HCT116 (cell line): ENCODE data around the gene ESRRG. TPM values are rescaled to one million over a fixed set of nuclear protein-coding genes. Genes with fewer than 3 reads are reported as not detected.

Experiments used
- ATAC-seq: fragments of 200-7000 bp; cut with Tn5 transposase; 2 replicates; pipeline ENCODE4 v1.9.1; 2020; ENCODE audit warnings: mild to moderate bottlenecking, moderate library complexity
- BruUV-seq: library from RNA; stranded (reverse); fragments of 400-500 nt; replicated peaks from 2 replicates; lab custom pipeline; 2021; lab: Mats Ljungman, UMichigan
- CTCF ChIA-PET: fragments of 300-600 bp; sonication (Branson Sonifier 250); formaldehyde crosslinking; loops from one replicate; lab custom pipeline; 2021; ENCODE audit warnings: antibody characterized with exemption; lab: Charles Lee
- POLR2A ChIA-PET: fragments of 300-600, 350-600 bp; sonication (Branson Sonifier 250); formaldehyde crosslinking; loops from one replicate; lab custom pipeline; 2021; ENCODE audit warnings: antibody characterized with exemption; lab: Charles Lee
- RAD21 ChIA-PET, 2 experiments: fragments of 300-600 bp; sonication (Branson Sonifier 250); formaldehyde crosslinking; loops; one replicate each; lab custom pipeline; 2023; ENCODE audit warnings: low total read pairs in 2 of 2; ENCODE audit not compliant: uncharacterized antibody in 2 of 2, unreplicated experiment in 2 of 2, low non-redundant PET in 1 of 2; lab: Charles Lee
- DNase-seq: peaks from one replicate; pipeline ENCODE4 v3.0.0-alpha.2; 2010; ENCODE audit warnings: low read depth, low spot score
- H2AFZ ChIP-seq: fragments of 200-600 bp; shearing (Covaris generic), sonication (generic); 2 replicates; pipeline ENCODE4 v1.6.1; 2017; ENCODE audit warnings: low read depth, mixed run types, mixed read lengths, antibody characterized with exemption, low read length; ENCODE audit not compliant: poor library complexity, severe bottlenecking
- H3K27ac ChIP-seq: 2 replicates; pipeline ENCODE4 v1.5.1; 2012; ENCODE audit warnings: low read depth, low read length
- H3K27me3 ChIP-seq: fragments of 200-600 bp; sonication (generic); 2 replicates; pipeline ENCODE4 v1.6.1; 2016; ENCODE audit warnings: mixed run types, low read length, mixed read lengths; ENCODE audit not compliant: insufficient read depth
- H3K36me3 ChIP-seq, 2 experiments: fragments of 200-500 bp in 1 of 2; fragments of 200-600 bp in 1 of 2; sonication (Bioruptor generic) in 1 of 2; sonication (generic) in 1 of 2; 2 replicates each; pipeline versions ENCODE4 v1.5.1 to v1.6.1; 2014 to 2016; ENCODE audit warnings: low read length in 2 of 2, inconsistent platforms in 1 of 2, mixed read lengths in 1 of 2, mixed run types in 1 of 2; ENCODE audit not compliant: insufficient read depth in 2 of 2, control insufficient read depth in 1 of 2
- H3K4me1 ChIP-seq, 2 experiments: fragments of 200-600 bp in 1 of 2; sonication (generic) in 1 of 2; 2 replicates each; pipeline versions ENCODE4 v1.5.1 to v1.6.1; 2012 to 2017; ENCODE audit warnings: low read length in 2 of 2, inconsistent platforms in 1 of 2, mild to moderate bottlenecking in 1 of 2, mixed read lengths in 1 of 2, mixed run types in 1 of 2, moderate library complexity in 1 of 2; ENCODE audit not compliant: insufficient read depth in 2 of 2, control insufficient read depth in 1 of 2
- H3K4me2 ChIP-seq: fragments of 200-600 bp; sonication (generic); 2 replicates; pipeline ENCODE4 v1.6.1; 2017; ENCODE audit warnings: mixed run types, low read length, mixed read lengths
- H3K4me3 ChIP-seq, 2 experiments: fragments of 200-600 bp in 1 of 2; sonication (generic) in 1 of 2; replicated peaks in 1 of 2; 2 replicates each; pipeline ENCODE4 v1.5.1; 2011 to 2016; ENCODE audit warnings: low read length in 2 of 2, control low read depth in 1 of 2, low read depth in 1 of 2, mild to moderate bottlenecking in 1 of 2, mixed read lengths in 1 of 2, mixed run types in 1 of 2
- H3K79me2 ChIP-seq: fragments of 200-600 bp; sonication (generic); 2 replicates; pipeline ENCODE4 v1.6.1; 2017; ENCODE audit warnings: mild to moderate bottlenecking, mixed run types, low read length, moderate library complexity, mixed read lengths; ENCODE audit not compliant: insufficient read depth
- H3K9ac ChIP-seq: fragments of 200-600 bp; sonication (generic); 2 replicates; pipeline ENCODE4 v1.6.1; 2016; ENCODE audit warnings: low read length, mixed read lengths
- H3K9me2 ChIP-seq: fragments of 200-600 bp; sonication (generic), shearing (Covaris generic); 2 replicates; pipeline ENCODE4 v1.6.1; 2017; ENCODE audit warnings: mixed run types, mild to moderate bottlenecking, moderate library complexity; ENCODE audit not compliant: insufficient read depth
- H3K9me3 ChIP-seq, 2 experiments: fragments of 200-500 bp in 1 of 2; fragments of 200-600 bp in 1 of 2; sonication (Bioruptor generic) in 1 of 2; sonication (generic) in 1 of 2; 2 replicates each; pipeline ENCODE4 v1.6.1; 2014 to 2017; ENCODE audit warnings: low read length in 2 of 2, mixed read lengths in 2 of 2, inconsistent platforms in 1 of 2, low read depth in 1 of 2, mild to moderate bottlenecking in 1 of 2, mixed run types in 1 of 2, moderate library complexity in 1 of 2; ENCODE audit not compliant: control insufficient read depth in 1 of 2, insufficient read depth in 1 of 2
- H4K20me1 ChIP-seq: fragments of 200-600 bp; sonication (generic), shearing (Covaris generic); 2 replicates; pipeline ENCODE4 v1.6.1; 2017; ENCODE audit warnings: mixed run types, mild to moderate bottlenecking, moderate library complexity; ENCODE audit not compliant: insufficient read depth
- CBX3 ChIP-seq: IDR thresholded peaks from 2 replicates; pipeline ENCODE4 v1.6.1; 2012; ENCODE audit warnings: low read depth
- CTCF ChIP-seq, 3 experiments: fragments of 200-600 bp in 1 of 3; sonication (generic) in 1 of 3; IDR thresholded peaks in 2 of 3; conservative IDR thresholded peaks in 1 of 3; 2 replicates each; pipeline ENCODE4 v1.5.1; 2012 to 2017; ENCODE audit warnings: low read depth in 2 of 3, low read length in 2 of 3, antibody characterized with exemption in 1 of 3, borderline replicate concordance in 1 of 3, control low read depth in 1 of 3, mild to moderate bottlenecking in 1 of 3, mixed read lengths in 1 of 3, mixed run types in 1 of 3, moderate library complexity in 1 of 3; ENCODE audit not compliant: insufficient read depth in 1 of 3
- EZH2 ChIP-seq: fragments of 200-600 bp; sonication (generic); IDR thresholded peaks from 2 replicates; pipeline ENCODE4 v1.6.1; 2017; ENCODE audit warnings: antibody characterized with exemption, mixed run types
- JUND ChIP-seq: IDR thresholded peaks from 2 replicates; pipeline ENCODE4 v1.6.1; 2012
- POLR2A ChIP-seq: IDR thresholded peaks from 2 replicates; pipeline ENCODE4 v1.7.0; 2011; ENCODE audit warnings: borderline replicate concordance; ENCODE audit not compliant: insufficient read depth, insufficient read length; ENCODE audit errors: extremely low read depth
- POLR2AphosphoS5 ChIP-seq: IDR thresholded peaks from 2 replicates; pipeline ENCODE4 v1.6.1; 2011; ENCODE audit warnings: mild to moderate bottlenecking, low read depth, low read length, moderate library complexity
- SIN3A ChIP-seq: IDR thresholded peaks from 2 replicates; pipeline ENCODE4 v1.6.1; 2012; ENCODE audit warnings: low read depth
- TCF7L2 ChIP-seq: IDR thresholded peaks from 2 replicates; pipeline ENCODE4 v1.7.0; 2011; ENCODE audit warnings: borderline replicate concordance, inconsistent platforms; ENCODE audit not compliant: insufficient read depth, insufficient read length; ENCODE audit errors: extremely low read depth
- ZNF274 ChIP-seq: fragments of 200-500 bp; sonication (Bioruptor generic); IDR thresholded peaks from 2 replicates; pipeline ENCODE4 v1.6.1; 2014; ENCODE audit warnings: mild to moderate bottlenecking, low read depth, low read length, inconsistent platforms
- intact Hi-C: fragments of 100-400 bp; cut with micrococcal nuclease; formaldehyde crosslinking; loops from 2 replicates; pipeline ENCODE4 v1.10.0; 2022
- total RNA-seq: library from RNA; stranded (reverse); gene quantifications from one replicate; pipeline ENCODE4 v1.2.1, GENCODE V29; 2021; ENCODE audit not compliant: unreplicated experiment

ESRRG gene
- total RNA-seq, 1 experiment from 2014 or later: not detected

GRCh38 chr1:216500273-216500967 is 222.8 kb downstream of the ESRRG start:
- Histone ChIP-seq H2AFZ (no peak overlapping the region), H3K9me3 (peaks cover 0 to 3% of the 10 kb centered on the region in 2 experiments; a peak in 1 of 4 replicates), H3K36me3 (no peaks in the 10 kb centered on the region), H3K27ac (no peak overlapping the region), H3K79me2 (no peaks in the 10 kb centered on the region), H3K4me3 (no peak overlapping the region), H3K9ac (no peak overlapping the region), H3K4me1 (no peaks in the 10 kb centered on the region), H3K9me2 (no peaks in the 10 kb centered on the region), H3K4me2 (no peak overlapping the region), H3K27me3 (no peaks in the 10 kb centered on the region), H4K20me1 (no peaks in the 10 kb centered on the region; the same call in 1 of the 2 replicates)
- no peak for ATAC-seq
- DNase-seq: no peak
- no TSS peak for BruUV-seq
- RAD21 ChIA-PET: no interaction called here
- intact Hi-C loops: no loop called here
- TF ChIP-seq SIN3A (no peak), POLR2A (no peak), JUND (no peak), CBX3 (no peak), POLR2AphosphoS5 (no peak), EZH2 (no peak), TCF7L2 (no peak)
- CTCF ChIA-PET: no interaction called here
- POLR2A ChIA-PET: no interaction called here

DNA sequence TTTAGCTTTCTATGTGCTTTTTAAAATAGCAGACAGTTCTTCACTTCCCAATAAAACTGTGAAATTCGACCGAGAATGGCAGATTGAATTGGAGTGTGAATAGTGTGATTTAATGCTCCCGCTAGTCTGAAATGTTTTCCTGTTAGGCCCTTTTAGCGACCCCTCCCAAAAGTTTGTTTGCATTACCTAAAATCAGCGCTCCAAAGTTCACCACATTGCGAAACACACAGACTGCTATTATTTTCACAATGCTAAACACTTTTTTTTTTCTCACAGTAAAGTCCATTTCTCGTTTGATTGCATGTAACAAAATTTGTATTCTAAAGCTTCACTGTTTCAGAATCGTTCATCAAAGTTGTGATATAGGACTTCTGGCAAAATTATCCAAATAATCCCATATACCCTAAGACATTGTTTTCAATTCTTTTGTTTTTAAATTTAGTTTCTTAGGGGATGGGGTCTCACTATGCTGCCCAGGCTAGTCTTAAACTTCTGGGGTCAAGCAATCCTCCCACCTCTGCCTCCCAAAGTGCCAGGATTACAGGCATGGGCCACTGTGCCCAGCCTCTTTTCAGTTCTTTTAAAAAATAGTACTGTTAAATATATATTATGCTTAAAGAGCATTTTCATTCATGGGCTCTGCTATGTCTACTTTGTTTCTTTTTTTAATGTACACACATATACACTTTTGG is 223.5 kb downstream of the ESRRG start:
- CTCF ChIA-PET: no interaction called here
- BruUV-seq: no TSS peak
- no peaks in the 10 kb centered on the region for H3K79me2 ChIP-seq
- TF ChIP-seq TCF7L2 (no peak), ZNF274 (no peak), CTCF (IDR thresholded peaks at IDR 0.05 in 2 of 3, conservative IDR thresholded peaks at IDR 0.05 in 1 of 3; ENCODE audit: borderline replicate concordance in 1 of 3, insufficient read depth in 1 of 3, low read depth in 2 of 3, low read length in 2 of 3) (no peak)
- TF ChIP-seq, all 23 proteins: peak for 0
- Histone ChIP-seq H3K4me1 (no peaks in the 10 kb centered on the region), H3K36me3 (no peaks in the 10 kb centered on the region), H3K9me2 (no peaks in the 10 kb centered on the region), H3K9me3 (peaks cover 0 to 3% of the 10 kb centered on the region in 2 experiments; a peak in 1 of 4 replicates), H3K27ac (no peak overlapping the region), H3K4me2 (no peak overlapping the region), H2AFZ (no peak overlapping the region), H3K27me3 (no peaks in the 10 kb centered on the region), H4K20me1 (no peaks in the 10 kb centered on the region; the same call in 1 of the 2 replicates), H3K9ac (no peak overlapping the region), H3K4me3 (no peak overlapping the region)
- no peak for DNase-seq
- intact Hi-C loops: no loop called here
- ChIA-PET RAD21 (no interaction called here), POLR2A (no interaction called here)
- no peak for ATAC-seq
